GM12873 (cell line): ENCODE results near the gene CLIC1.

ENCODE experiments used
- CTCF ChIP-seq: IDR thresholded peaks from 2 replicates; pipeline ENCODE4 v1.5.1; 2012; ENCODE audit warnings: low read depth, mild to moderate bottlenecking, moderate library complexity, low read length, control low read depth; ENCODE audit not compliant: insufficient read depth; ENCODE audit errors: missing control alignments

CLIC1 gene

GRCh38 chr6:31706599-31706998 is 29.7 kb downstream of the CLIC1 start, which contains the start of gene LY6G6F:
Gene LY6G6F, plus strand, starts transcription at chr6:31706866. Its CDS starts 41 bp downstream, at chr6:31706907.
- no peak for TF ChIP-seq CTCF

- no peak for TF ChIP-seq CTCF
These were observed 30.4 kb downstream of the CLIC1 start for GRCh38 chr6:31705931-31706330.

DNA sequence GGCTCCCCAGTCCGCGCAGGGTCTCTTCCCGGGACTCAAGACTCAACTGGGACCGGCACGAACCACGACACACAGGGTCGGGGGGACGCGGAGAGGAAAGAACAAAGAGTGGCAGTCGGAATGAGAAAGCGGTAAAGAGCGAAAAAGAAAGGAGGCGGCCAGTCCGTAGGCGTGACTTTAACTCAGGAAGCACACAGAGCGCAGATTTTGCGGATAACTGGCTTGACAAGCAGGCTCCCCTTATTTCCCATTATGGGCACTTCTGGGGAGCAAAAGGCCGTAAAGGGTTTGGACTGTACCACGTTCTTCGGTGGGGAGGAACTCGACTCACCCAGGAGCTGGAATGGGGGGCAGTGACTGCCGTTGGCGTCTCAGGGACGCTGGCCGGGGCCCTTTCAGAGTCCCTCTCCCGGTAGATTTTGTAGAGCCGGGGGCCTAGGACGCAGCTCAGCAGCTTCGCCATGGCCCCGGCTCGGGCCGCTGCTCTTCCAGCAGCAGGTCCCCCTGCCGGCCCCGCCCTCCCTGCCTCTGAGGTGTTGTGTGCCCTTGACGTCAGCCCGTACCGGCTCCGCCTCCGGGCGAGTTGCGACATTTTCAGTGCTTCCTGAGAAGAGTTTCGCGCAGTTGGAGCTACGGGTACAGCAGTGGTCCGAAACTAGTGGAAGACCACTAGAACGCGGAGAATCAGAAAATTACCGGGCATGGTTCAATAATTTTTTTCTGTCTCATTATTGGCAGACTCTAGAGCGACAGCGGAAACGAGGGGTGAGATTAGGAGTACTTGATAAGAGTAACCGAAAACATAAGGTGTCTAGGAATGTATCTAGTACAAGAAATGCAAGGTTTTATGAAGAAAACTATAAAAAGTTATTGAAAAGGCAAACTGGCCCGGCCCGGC is 33.3 kb downstream of the CLIC1 start, which contains the start of gene ABHD16A:
TSS of gene ABHD16A (minus strand) at position 506 of the 898 bp plus-strand sequence. CDS start at position 463, 43 bp downstream.
- no peak for TF ChIP-seq CTCF

DNA sequence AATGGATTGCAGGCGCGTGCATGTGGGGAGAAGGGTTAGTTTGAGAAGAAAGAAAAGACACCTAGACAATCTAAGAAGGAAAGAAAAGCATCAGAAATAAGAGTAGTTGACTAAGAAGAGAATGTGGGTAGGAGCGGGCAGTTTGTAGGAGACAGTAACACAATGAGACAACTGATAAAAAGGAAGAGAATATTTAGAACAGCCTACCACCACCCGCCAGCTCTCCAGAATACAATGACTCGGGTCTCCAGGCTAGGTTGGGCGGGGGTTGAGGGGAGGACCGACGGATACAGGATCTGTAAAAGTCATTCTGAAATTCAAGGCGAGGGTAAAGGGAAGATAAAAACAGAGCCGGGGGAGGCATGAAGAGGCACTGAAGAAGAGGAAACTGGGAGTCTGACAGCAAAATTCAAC is 33.9 kb downstream of the CLIC1 start:
- no peak for TF ChIP-seq CTCF

DNA sequence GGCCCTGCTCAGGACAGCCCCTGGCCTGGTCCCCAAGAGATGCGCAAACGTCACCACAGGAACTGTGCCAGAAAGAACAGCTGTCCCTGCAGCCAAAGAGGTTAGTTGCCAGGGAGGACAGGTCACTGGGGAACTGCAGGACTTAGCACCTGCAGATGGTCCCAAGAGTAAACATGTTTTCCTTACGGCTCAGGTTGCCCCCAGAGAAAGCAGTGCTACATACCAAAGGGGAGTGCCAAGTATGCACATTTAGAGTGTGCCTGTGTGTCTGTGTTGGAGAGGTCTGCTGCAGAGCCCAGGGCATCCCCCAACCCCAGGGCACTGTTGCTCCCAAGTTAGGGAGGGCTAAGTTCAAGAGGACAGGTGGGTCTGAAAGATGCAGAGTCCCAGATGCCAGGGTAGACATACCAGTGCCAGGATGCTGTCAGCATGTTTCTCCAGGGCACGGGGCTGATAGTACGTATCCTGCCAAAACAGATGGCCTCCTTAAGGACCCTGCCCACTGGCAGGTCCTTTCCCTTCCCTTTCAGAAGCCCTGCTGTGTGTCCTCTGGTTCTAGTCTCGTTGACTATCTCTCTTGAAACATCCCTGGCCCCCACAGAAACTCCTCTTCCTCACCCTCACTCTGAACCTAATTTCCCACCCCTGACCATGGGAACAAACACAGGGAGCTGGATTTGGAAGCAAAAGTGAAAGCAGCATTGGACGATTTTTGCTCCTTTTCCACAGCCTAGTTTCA is 34.5 kb downstream of the CLIC1 start:
- no peak for TF ChIP-seq CTCF

- no peak for TF ChIP-seq CTCF
These were observed 35.5 kb downstream of the CLIC1 start for GRCh38 chr6:31700740-31701401.
